Esophagus (tissue), 2 donors: ENCODE measurements around the gene GNLY. TPM values are rescaled to one million over a fixed set of nuclear protein-coding genes. Genes with fewer than 3 reads are reported as not detected.

Experiments
- H3K27ac ChIP-seq, 2 donors: one replicate each; pipeline ENCODE4 v1.5.1; 2013; ENCODE audit warnings: low read depth in 2 of 2, mild to moderate bottlenecking in 2 of 2, inconsistent platforms in 1 of 2, low read length in 1 of 2, moderate library complexity in 1 of 2
- H3K27me3 ChIP-seq, 2 donors: one replicate each; pipeline ENCODE4 v1.6.1; 2013; ENCODE audit warnings: low read length in 2 of 2, control low read depth in 1 of 2, mild to moderate bottlenecking in 1 of 2; ENCODE audit not compliant: insufficient read depth in 2 of 2, control insufficient read depth in 1 of 2
- H3K36me3 ChIP-seq, 2 donors: one replicate each; pipeline ENCODE4 v1.6.1; 2013; ENCODE audit warnings: low read length in 1 of 2; ENCODE audit not compliant: control insufficient read depth in 2 of 2, insufficient read depth in 2 of 2
- H3K4me1 ChIP-seq, 2 donors: one replicate each; pipeline ENCODE4 v1.6.1; 2013; ENCODE audit warnings: low read length in 1 of 2; ENCODE audit not compliant: control insufficient read depth in 2 of 2, insufficient read depth in 2 of 2
- H3K4me3 ChIP-seq, 2 donors: one replicate each; pipeline ENCODE4 v1.5.1; 2013; ENCODE audit warnings: low read length in 2 of 2, mild to moderate bottlenecking in 2 of 2, low read depth in 1 of 2, moderate library complexity in 1 of 2
- H3K9me3 ChIP-seq, 2 donors: one replicate each; pipeline ENCODE4 v1.6.1; 2013; ENCODE audit warnings: mild to moderate bottlenecking in 2 of 2, low read depth in 1 of 2, low read length in 1 of 2, moderate library complexity in 1 of 2; ENCODE audit not compliant: control insufficient read depth in 2 of 2, insufficient read depth in 1 of 2
- WGBS, 2 donors: extraction: QIAGEN DNeasy Blood & Tissue Kit; methylation state at CpG; one replicate each; pipeline ENCODE4 v1.1.7; 2013; 5-methylcytosine and 5-hydroxymethylcytosine counted together
- polyA plus RNA-seq, 2 donors: library from polyadenylated mRNA; stranded (reverse); fragments of 200-250 nt; gene quantifications; one replicate each; pipeline ENCODE4 v1.2.3, GENCODE V29; 2013
- donor health status: healthy with polysubstance abuse.
- donor health status: Bipolar disorder and iron deficiency.

Gene GNLY
- polyA plus RNA-seq, 2 donors: 1.2 to 1.7 TPM

DNA sequence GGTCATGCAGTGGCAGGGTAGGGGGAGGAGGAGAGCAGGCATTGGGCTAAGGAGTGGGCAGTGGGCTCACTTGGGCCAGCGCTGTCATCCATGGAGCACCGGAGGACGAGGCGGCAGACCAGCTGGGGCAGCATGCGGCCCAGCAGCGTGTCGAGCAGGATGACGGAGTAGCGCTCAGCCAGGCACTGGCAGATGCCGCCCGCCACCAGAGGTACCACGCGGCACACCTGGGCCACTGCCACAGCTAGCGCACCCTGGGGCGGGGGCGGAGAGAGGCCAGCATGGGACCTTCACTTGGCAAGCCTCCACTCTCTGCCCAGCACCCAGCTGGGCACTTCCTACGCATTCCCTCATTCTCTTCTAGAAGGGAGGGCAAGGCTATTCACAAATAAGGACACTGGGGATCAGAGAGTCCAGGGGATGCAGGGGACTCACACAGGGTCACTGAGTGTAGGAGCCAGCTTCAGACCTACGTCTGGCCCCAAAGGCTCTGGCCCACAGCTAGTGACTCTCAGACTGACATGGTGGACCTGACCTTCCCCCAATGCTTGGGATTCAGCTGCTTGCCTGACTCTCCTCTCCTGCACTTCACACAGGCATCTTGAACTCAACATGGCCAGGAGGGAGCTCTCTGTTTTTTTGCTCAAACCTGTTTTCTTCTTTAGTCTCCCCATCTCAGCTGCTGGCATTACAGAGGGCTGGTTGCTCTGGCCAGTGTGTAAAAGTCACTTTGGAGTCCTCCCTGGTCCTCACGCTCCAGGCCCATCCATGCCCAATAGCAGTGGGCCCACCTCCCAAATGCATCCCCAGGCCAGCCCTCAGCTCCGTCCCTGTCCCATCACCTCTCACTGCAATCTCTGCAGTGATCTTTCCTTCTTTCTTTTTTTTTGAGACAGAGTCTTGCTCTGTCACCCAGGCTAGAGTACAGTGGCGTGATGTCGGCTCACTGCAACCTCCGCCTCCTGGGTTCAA, 30.3 kb upstream of the GNLY start:
- Histone ChIP-seq H3K4me3 (no peak overlapping the region), H3K27ac (no peak overlapping the region), H3K4me1 (peaks cover 0 to 7% of the 10 kb centered on the region in 2 donors), H3K9me3 (no peaks in the 10 kb centered on the region), H3K27me3 (no peaks in the 10 kb centered on the region), H3K36me3 (peaks cover 0 to 6% of the 10 kb centered on the region in 2 donors)
- WGBS, 2 donors: 93 to 95% methylated on average over 22 to 23 of the region's 23 CpGs

DNA sequence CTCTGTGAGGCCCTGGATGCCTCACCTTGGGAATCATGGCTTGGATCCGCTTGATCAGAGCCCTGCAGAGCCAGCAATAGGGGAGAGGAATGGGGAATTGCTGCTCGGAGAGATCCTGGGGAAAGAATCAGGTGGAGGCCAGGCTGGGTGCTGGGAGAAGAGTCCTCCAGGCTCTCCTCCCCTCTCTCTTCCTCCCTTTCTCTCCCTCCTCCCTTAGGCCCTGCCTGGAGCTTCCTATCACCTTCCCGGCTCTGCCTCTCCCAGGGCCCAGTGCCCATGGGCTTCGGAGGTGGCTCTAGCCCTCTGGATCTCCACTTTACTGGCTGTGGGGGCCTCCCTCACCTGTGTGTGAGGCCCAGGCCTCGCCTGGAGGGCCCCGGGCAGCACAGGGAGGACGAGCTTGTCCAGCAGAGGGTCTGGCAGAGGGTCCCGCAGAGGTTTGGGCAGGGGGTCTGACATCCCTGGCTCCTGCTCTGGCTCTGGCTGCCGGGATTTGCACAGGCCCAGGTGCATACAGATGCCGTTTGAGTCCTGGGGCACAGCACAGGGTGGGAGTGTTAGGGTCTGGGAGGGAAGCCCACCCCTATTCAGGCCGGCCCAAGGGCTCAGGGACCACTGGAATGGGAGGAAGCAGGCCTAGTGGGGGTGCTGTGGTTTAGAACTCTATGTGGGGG, 28.8 kb upstream of the GNLY start:
- no peak overlapping the region for H3K4me3 ChIP-seq
- H3K27ac ChIP-seq: no peak overlapping the region
- peaks cover 0 to 7% of the 10 kb centered on the region in 2 donors for H3K4me1 ChIP-seq
- 85% methylated on average over 11 of the region's 11 CpGs for WGBS, 2 donors
- no peaks in the 10 kb centered on the region for H3K36me3 ChIP-seq
- no peaks in the 10 kb centered on the region for H3K9me3 ChIP-seq
- H3K27me3 ChIP-seq: no peaks in the 10 kb centered on the region

DNA sequence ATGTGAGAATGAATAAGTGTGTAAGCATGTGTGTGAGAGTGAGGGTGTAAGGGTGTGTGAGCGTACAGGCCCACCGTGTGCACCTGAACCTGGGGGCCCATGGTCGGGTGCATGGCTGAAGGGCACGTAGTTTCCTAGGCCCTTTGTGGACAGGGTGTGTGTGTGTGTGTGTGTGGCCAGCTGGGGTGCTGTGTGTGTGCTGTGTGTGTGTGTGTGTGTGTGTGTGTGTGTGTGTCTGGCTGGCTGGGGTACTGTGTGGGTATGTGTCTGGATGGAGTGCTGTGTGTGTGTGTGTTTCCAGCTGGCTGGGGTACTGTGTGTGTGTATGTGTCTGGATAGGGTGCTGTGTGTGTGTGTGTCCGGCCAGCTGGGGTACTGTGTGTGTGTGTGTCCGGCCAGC, 28.1 kb upstream of the GNLY start:
- Histone ChIP-seq H3K4me1 (peaks cover 0 to 7% of the 10 kb centered on the region in 2 donors), H3K36me3 (no peaks in the 10 kb centered on the region), H3K4me3 (no peak overlapping the region), H3K9me3 (no peaks in the 10 kb centered on the region), H3K27me3 (no peaks in the 10 kb centered on the region), H3K27ac (no peak overlapping the region)
- WGBS, 2 donors: 94 to 96% methylated on average over 6 of the region's 6 CpGs

DNA sequence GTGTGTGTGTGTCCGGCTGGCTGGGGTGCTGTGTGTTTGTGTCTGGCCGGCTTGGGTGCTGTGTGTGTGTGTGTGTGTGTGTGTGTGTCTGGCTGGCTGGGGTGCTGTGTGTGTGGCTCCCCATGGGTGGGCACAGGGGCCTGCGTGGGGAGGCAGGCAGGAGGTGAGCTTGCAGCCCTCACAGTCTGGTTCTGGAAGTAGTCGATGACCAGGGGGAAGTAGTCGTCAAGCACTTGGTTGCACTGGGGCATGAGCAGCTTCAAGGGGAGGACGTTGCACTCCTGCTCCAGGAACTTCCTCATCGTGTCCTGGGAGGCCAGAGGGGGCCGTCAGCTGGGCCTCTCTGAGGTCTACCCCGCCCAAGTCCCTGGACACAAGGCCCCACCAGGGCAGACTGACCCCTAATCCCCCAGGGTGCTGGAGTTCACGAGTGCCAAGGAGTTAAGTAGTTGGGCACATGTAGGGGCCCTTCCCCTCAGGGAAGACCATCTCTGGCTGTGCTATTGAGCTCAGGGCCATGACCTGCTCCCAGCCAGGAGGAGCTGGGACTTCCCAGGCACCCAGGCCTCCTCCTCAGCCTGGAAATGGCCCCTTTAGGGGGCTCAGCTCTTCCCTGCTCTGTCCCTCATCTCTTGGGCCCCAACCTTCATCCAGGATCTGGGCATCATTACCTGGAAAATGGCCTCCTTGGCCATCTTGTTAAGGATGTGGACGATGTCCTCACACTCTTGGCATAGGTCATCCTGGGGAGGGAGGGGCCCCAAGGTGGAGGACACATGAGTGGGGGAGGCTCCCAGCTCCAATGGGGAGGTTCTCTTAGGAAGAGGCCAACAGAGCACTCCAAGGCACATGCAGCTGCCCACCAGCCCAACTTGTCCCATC, 27.5 kb upstream of the GNLY start:
- H3K36me3 ChIP-seq: no peaks in the 10 kb centered on the region
- no peaks in the 10 kb centered on the region for H3K27me3 ChIP-seq
- WGBS, 2 donors: 73 to 79% methylated on average over 10 to 11 of the region's 11 CpGs
- no peaks in the 10 kb centered on the region for H3K9me3 ChIP-seq
- H3K4me1 ChIP-seq: peaks cover 0 to 7% of the 10 kb centered on the region in 2 donors
- H3K27ac ChIP-seq: no peak overlapping the region
- H3K4me3 ChIP-seq: no peak overlapping the region

DNA sequence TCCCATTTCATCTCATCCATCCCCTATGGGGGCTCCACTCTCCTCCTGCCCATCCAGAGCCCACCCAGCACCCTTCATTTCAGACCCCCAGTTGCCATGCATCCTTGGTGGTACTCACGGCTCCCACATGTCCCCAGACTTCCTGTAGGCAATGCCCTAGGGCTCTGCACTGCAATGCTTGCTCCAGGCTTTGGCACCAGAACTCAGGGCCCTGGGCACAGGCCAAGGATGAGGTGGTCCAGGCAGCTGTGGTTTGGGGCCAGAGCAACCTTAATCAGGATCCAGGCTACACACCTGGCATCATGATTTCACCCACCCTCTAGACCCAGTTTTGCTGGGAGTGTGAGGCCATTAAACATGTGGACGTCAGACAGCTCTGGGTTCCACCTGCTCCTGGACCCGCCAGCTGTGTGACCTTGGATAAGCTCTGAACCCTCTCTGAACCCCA, 26.6 kb upstream of the GNLY start:
- Histone ChIP-seq H3K9me3 (no peaks in the 10 kb centered on the region), H3K36me3 (no peaks in the 10 kb centered on the region), H3K27me3 (no peaks in the 10 kb centered on the region), H3K27ac (no peak overlapping the region), H3K4me3 (no peak overlapping the region), H3K4me1 (peaks cover 0 to 7% of the 10 kb centered on the region in 2 donors)
- 83 to 87% methylated on average over 3 of the region's 3 CpGs for WGBS, 2 donors

DNA sequence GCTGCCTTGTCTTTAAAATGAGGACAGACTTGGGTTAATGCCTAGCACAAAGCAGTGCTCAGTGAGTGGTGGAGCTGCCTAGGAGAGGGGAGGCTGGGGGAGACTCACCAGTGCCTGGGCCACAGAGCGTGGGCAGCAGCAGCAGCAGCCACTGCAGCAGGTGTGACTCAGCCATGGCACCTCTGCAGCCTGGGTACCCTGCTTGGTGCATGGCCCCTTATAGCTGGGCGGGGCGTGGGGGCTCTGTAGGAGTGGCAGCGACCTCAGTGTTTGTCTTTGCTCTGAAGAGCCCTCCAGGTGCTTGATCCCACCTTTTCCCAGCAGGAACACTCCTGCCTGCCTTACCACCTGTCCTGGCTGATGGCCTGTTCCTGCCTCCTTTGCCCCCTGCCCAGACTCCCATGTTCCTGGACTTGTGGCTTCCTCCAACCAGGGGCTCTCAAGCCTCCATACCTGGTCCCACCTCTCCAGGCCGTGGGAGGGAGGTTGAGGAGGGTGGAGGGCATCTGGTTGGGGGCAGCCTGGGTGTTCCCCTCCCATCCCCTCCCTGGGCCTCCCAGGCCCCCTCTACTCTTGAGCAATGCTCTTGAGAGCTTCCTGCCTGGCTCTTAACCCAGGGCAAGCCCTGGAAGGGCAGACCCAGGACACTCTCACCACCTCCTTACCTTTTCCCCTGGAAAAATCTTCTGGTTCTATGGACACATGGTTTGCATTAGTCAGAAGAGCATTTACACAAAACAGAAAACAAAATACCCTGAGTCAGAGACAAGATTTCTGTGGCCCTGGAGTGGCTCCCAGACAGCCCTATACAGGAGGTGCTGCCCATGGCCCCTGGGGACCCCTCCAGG, 25.9 kb upstream of the GNLY start, which contains the start of gene SFTPB:
Gene SFTPB (minus strand): TSS at position 191 of the 848 bp plus-strand sequence. CDS start 16 bp downstream, at position 175.
- H3K9me3 ChIP-seq: no peaks in the 10 kb centered on the region
- no peaks in the 10 kb centered on the region for H3K36me3 ChIP-seq
- 84 to 85% methylated on average over 5 of the region's 5 CpGs for WGBS, 2 donors
- no peaks in the 10 kb centered on the region for H3K27me3 ChIP-seq
- H3K4me1 ChIP-seq: peaks cover 0 to 4% of the 10 kb centered on the region in 2 donors
- no peak within 1 kb of the TSS for H3K4me3 ChIP-seq
- no peak within 1 kb of the TSS for H3K27ac ChIP-seq

DNA sequence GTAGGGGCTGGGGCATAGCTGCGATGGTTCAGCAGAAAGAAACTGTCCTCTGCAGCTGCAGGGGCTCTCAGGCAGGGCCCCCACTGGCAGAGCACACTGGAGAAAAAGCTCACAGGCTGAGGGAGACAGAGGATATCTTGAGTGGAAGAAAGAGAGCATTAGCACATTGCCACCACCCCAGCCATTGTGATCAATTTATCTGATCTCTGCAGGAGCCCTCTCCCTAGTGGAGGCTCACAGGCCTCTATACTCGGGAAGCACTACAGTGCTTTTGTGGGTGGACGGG, 25.4 kb upstream of the GNLY start:
- Histone ChIP-seq H3K4me3 (no peak overlapping the region), H3K9me3 (no peaks in the 10 kb centered on the region), H3K27ac (no peak overlapping the region), H3K4me1 (no peaks in the 10 kb centered on the region), H3K27me3 (no peaks in the 10 kb centered on the region), H3K36me3 (no peaks in the 10 kb centered on the region)
- WGBS, 2 donors: 74 to 81% methylated on average over 3 of the region's 3 CpGs

DNA sequence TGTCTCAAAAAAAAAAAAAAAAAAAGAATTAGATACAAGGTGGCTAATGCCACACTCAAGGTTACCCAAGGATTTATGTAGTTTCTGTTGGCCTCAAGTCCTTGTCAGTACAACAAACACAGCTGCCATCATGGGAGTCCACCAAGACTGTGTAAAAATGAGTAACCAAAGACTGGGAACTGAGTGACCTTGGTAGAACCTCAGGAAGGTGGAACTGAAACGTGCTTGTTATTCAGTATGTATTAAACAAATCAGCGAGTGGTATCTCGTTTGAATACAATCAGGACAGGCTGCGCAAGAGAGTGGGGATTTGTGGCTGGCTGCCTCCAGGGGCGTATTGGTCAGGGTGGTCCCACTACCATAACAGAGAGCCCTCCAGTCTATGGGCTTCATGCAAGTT, 24.6 kb upstream of the GNLY start:
- 65 to 69% methylated on average over 5 of the region's 5 CpGs for WGBS, 2 donors
- Histone ChIP-seq H3K36me3 (no peaks in the 10 kb centered on the region), H3K27me3 (no peaks in the 10 kb centered on the region), H3K4me1 (no peaks in the 10 kb centered on the region), H3K27ac (no peak overlapping the region), H3K4me3 (no peak overlapping the region), H3K9me3 (no peaks in the 10 kb centered on the region)
